Measurements from ENCODE around the gene MARVELD2.

MARVELD2 gene

GRCh38 chr5:69369340-69370121 is 45.4 kb upstream of the MARVELD2 start, which contains the start of the genes AK6, RAD17 and TAF9 (continued):
- 0 out of 2 replicates have a peak, but pooled peaks have one; percentile 13 for TF ChIP-seq REPIN1 (tag by site-specific recombination; IDR thresholded peaks at IDR 0.05; ENCODE audit: low read depth)
- TF ChIP-seq ZNF501 (tag by site-specific recombination; IDR thresholded peaks at IDR 0.05) = peak; percentile 90
- peak; percentile 93 for TF ChIP-seq SCRT2 (tag by site-specific recombination; IDR thresholded peaks at IDR 0.05)
- TF ChIP-seq RBAK (tag by site-specific recombination; IDR thresholded peaks at IDR 0.05) = no peak
- TF ChIP-seq KLF1 (tag by site-specific recombination; IDR thresholded peaks at IDR 0.05) = peak; percentile 92
- TF ChIP-seq BCL11A (tag by site-specific recombination; IDR thresholded peaks at IDR 0.05; ENCODE audit: low read depth) = 0 out of 2 replicates have a peak, but pooled peaks have one; percentile 34
- TF ChIP-seq ZBTB48 (tag by site-specific recombination; IDR thresholded peaks at IDR 0.05) = peak; percentile 73; the same call in 1 of the 2 replicates
- TF ChIP-seq ZNF24 (tag by site-specific recombination; IDR thresholded peaks at IDR 0.05) = peak; percentile 85
- peak; percentile 99 for TF ChIP-seq ZEB2 (tag by site-specific recombination; IDR thresholded peaks at IDR 0.05)
- TF ChIP-seq ZNF76 (tag by site-specific recombination; IDR thresholded peaks at IDR 0.05; ENCODE audit: borderline replicate concordance, low read depth) = peak; percentile 86; the same call in 1 of the 2 replicates
- peak; percentile 41; the same call in 1 of the 2 replicates for TF ChIP-seq SCRT1 (tag by site-specific recombination; IDR thresholded peaks at IDR 0.05; ENCODE audit: borderline replicate concordance)
- TF ChIP-seq ZNF335 (tag by site-specific recombination; conservative IDR thresholded peaks at IDR 0.05) = peak; percentile 100
- peak; percentile 63 for TF ChIP-seq OSR2 (tag by site-specific recombination; IDR thresholded peaks at IDR 0.05)
- peak; percentile 89 for TF ChIP-seq KLF10 (tag by site-specific recombination; IDR thresholded peaks at IDR 0.05)
- TF ChIP-seq ZFHX2 (tag by site-specific recombination; conservative IDR thresholded peaks at IDR 0.05) = peak; percentile 64
- TF ChIP-seq KLF9 (tag by site-specific recombination; IDR thresholded peaks at IDR 0.05; ENCODE audit: low read depth) = peak; percentile 83
- no peak for TF ChIP-seq ZNF221 (tag by site-specific recombination; IDR thresholded peaks at IDR 0.05; ENCODE audit: borderline replicate concordance)
- TF ChIP-seq ZNF660 (tag by site-specific recombination; IDR thresholded peaks at IDR 0.05) = peak; percentile 21; the same call in 1 of the 2 replicates
- TF ChIP-seq, protein P1, sequence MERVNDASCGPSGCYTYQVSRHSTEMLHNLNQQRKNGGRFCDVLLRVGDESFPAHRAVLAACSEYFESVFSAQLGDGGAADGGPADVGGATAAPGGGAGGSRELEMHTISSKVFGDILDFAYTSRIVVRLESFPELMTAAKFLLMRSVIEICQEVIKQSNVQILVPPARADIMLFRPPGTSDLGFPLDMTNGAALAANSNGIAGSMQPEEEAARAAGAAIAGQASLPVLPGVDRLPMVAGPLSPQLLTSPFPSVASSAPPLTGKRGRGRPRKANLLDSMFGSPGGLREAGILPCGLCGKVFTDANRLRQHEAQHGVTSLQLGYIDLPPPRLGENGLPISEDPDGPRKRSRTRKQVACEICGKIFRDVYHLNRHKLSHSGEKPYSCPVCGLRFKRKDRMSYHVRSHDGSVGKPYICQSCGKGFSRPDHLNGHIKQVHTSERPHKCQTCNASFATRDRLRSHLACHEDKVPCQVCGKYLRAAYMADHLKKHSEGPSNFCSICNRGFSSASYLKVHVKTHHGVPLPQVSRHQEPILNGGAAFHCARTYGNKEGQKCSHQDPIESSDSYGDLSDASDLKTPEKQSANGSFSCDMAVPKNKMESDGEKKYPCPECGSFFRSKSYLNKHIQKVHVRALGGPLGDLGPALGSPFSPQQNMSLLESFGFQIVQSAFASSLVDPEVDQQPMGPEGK (tag by site-specific recombination; IDR thresholded peaks at IDR 0.05) = peak; percentile 95
- peak; percentile 73; the same call in 1 of the 2 replicates for TF ChIP-seq KLF16 (tag by site-specific recombination; IDR thresholded peaks at IDR 0.05)
- TF ChIP-seq ZNF658 (tag by site-specific recombination; IDR thresholded peaks at IDR 0.05) = no peak
- TF ChIP-seq ZNF155 (tag by site-specific recombination; IDR thresholded peaks at IDR 0.05) = no peak
- TF ChIP-seq ZXDB (tag by site-specific recombination; IDR thresholded peaks at IDR 0.05) = peak; percentile 94
- no peak for TF ChIP-seq ZNF214 (tag by site-specific recombination; IDR thresholded peaks at IDR 0.05; ENCODE audit: borderline replicate concordance)
- peak; percentile 97 for TF ChIP-seq KLF8 (tag by site-specific recombination; IDR thresholded peaks at IDR 0.05)
- peak; percentile 17; the same call in 1 of the 2 replicates for TF ChIP-seq ZNF10 (tag by site-specific recombination; IDR thresholded peaks at IDR 0.05)
- TF ChIP-seq GLIS1 (tag by site-specific recombination; IDR thresholded peaks at IDR 0.05) = peak; percentile 70
- TF ChIP-seq ZBTB8A (tag by site-specific recombination; IDR thresholded peaks at IDR 0.05) = peak; percentile 96
- no peak for TF ChIP-seq ZNF16 (tag by site-specific recombination; IDR thresholded peaks at IDR 0.05; ENCODE audit: low read depth)
- peak; percentile 52; the same call in 1 of the 2 replicates for TF ChIP-seq ZSCAN30 (tag by site-specific recombination; IDR thresholded peaks at IDR 0.05)
- 0 out of 2 replicates have a peak, but pooled peaks have one; percentile 31 for TF ChIP-seq ZNF530 (tag by site-specific recombination; IDR thresholded peaks at IDR 0.05; ENCODE audit: low read depth)
- TF ChIP-seq, protein P2, sequence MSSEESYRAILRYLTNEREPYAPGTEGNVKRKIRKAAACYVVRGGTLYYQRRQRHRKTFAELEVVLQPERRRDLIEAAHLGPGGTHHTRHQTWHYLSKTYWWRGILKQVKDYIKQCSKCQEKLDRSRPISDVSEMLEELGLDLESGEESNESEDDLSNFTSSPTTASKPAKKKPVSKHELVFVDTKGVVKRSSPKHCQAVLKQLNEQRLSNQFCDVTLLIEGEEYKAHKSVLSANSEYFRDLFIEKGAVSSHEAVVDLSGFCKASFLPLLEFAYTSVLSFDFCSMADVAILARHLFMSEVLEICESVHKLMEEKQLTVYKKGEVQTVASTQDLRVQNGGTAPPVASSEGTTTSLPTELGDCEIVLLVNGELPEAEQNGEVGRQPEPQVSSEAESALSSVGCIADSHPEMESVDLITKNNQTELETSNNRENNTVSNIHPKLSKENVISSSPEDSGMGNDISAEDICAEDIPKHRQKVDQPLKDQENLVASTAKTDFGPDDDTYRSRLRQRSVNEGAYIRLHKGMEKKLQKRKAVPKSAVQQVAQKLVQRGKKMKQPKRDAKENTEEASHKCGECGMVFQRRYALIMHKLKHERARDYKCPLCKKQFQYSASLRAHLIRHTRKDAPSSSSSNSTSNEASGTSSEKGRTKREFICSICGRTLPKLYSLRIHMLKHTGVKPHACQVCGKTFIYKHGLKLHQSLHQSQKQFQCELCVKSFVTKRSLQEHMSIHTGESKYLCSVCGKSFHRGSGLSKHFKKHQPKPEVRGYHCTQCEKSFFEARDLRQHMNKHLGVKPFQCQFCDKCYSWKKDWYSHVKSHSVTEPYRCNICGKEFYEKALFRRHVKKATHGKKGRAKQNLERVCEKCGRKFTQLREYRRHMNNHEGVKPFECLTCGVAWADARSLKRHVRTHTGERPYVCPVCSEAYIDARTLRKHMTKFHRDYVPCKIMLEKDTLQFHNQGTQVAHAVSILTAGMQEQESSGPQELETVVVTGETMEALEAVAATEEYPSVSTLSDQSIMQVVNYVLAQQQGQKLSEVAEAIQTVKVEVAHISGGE (tag by site-specific recombination; conservative IDR thresholded peaks at IDR 0.05; ENCODE audit: low read depth) = peak; percentile 82
- TF ChIP-seq ZBTB17 (tag by site-specific recombination; IDR thresholded peaks at IDR 0.05) = peak; percentile 85
- TF ChIP-seq, protein P3, sequence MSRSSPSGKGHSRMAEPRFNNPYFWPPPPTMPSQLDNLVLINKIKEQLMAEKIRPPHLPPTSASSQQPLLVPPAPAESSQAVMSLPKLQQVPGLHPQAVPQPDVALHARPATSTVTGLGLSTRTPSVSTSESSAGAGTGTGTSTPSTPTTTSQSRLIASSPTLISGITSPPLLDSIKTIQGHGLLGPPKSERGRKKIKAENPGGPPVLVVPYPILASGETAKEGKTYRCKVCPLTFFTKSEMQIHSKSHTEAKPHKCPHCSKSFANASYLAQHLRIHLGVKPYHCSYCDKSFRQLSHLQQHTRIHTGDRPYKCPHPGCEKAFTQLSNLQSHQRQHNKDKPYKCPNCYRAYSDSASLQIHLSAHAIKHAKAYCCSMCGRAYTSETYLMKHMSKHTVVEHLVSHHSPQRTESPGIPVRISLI (tag by site-specific recombination; IDR thresholded peaks at IDR 0.05) = no peak

Data from HEK293 (cell line).